ENCODE measurements around the gene KLHL9.
A peak's percentile ranks its signal among the peaks of the same experiment; 100 is the strongest.
"Not testable (repeated sequence)": the region's sequence is repeated elsewhere in the genome, so short reads cannot be mapped to it uniquely, and the experiment has no call there.

Gene KLHL9

GRCh38 chr9:21334701-21335632, at the start of gene KLHL9:
Gene KLHL9 (minus strand): TSS chr9:21335404. CDS start chr9:21334859, 545 bp downstream.
- DNase-seq (ENCODE audit: low read depth, low spot score), result peak; percentile 84
- TF ChIP-seq ZNF274 (IDR thresholded peaks at IDR 0.05; ENCODE audit: low read depth, low read length) (no peak), YY1 (IDR thresholded peaks at IDR 0.05; ENCODE audit: insufficient read depth, insufficient read length) (no peak), SUZ12 (IDR thresholded peaks at IDR 0.05; ENCODE audit: extremely low read depth, insufficient read depth, insufficient read length) (no peak)

DNA sequence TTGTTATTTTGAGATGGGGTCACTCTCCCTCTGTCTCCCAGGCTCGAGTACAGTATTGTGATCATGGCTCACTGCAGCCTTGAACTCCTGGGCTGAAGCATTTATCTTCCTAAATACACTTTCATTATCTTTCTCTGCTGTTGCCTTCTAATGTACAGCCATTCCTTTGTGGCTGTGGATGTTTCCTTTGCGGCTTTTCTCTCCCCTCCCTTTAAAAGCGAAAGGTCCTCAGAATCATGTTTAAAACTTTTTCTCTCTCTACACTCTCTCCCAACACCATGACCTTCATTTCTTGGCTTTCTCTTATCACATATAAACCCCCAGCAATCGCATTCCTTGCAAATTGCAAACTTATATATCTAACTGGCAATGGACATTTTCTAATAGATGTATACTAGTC, 48.4 kb upstream of the KLHL9 start:
- Histone ChIP-seq H3K9me3 (ENCODE audit: insufficient read depth, low read length) (no peaks in the 10 kb centered on the region), H3K4me3 (ENCODE audit: insufficient read length, low read depth) (no peak overlapping the region), H3K4me1 (ENCODE audit: insufficient read depth, insufficient read length) (peaks cover 3% of the 10 kb centered on the region), H3K27me3 (ENCODE audit: insufficient read depth, insufficient read length) (no peaks in the 10 kb centered on the region), H3K9ac (ENCODE audit: insufficient read length, low read depth) (no peak overlapping the region), H3K36me3 (ENCODE audit: insufficient read depth, insufficient read length, low read length) (no peaks in the 10 kb centered on the region)
- DNase-seq (ENCODE audit: low read depth, low spot score), result no peak
- TF ChIP-seq ZNF274 (IDR thresholded peaks at IDR 0.05; ENCODE audit: low read depth, low read length) (no peak), YY1 (IDR thresholded peaks at IDR 0.05; ENCODE audit: insufficient read depth, insufficient read length) (no peak), SUZ12 (IDR thresholded peaks at IDR 0.05; ENCODE audit: extremely low read depth, insufficient read depth, insufficient read length) (no peak)

More at GRCh38 chr9:21334701-21335632, at the start of gene KLHL9:
- H3K9me3 ChIP-seq (ENCODE audit: insufficient read depth, low read length), result peaks cover 14% of the 10 kb centered on the region; the same call in 1 of the 2 replicates
- H3K27me3 ChIP-seq (ENCODE audit: insufficient read depth, insufficient read length), result no peaks in the 10 kb centered on the region
- peaks cover 40% of the 10 kb centered on the region for H3K36me3 ChIP-seq (ENCODE audit: insufficient read depth, insufficient read length, low read length)
- no peaks in the 10 kb centered on the region for H3K4me1 ChIP-seq (ENCODE audit: insufficient read depth, insufficient read length)
- H3K9ac ChIP-seq (ENCODE audit: insufficient read length, low read depth), result peak within 1 kb of the TSS; percentile 94
- peak within 1 kb of the TSS; percentile 87 for H3K4me3 ChIP-seq (ENCODE audit: insufficient read length, low read depth)

GRCh38 chr9:21381448-21382339, 46.5 kb upstream of the KLHL9 start:
- no peak overlapping the region for H3K4me3 ChIP-seq (ENCODE audit: insufficient read length, low read depth)
- no peaks in the 10 kb centered on the region for H3K9me3 ChIP-seq (ENCODE audit: insufficient read depth, low read length)
- H3K9ac ChIP-seq (ENCODE audit: insufficient read length, low read depth), result no peak overlapping the region
- H3K36me3 ChIP-seq (ENCODE audit: insufficient read depth, insufficient read length, low read length), result no peaks in the 10 kb centered on the region
- DNase-seq (ENCODE audit: low read depth, low spot score), result no peak
- peaks cover 3% of the 10 kb centered on the region for H3K4me1 ChIP-seq (ENCODE audit: insufficient read depth, insufficient read length)
- TF ChIP-seq SUZ12 (IDR thresholded peaks at IDR 0.05; ENCODE audit: extremely low read depth, insufficient read depth, insufficient read length), result no peak
- H3K27me3 ChIP-seq (ENCODE audit: insufficient read depth, insufficient read length), result no peaks in the 10 kb centered on the region

DNA sequence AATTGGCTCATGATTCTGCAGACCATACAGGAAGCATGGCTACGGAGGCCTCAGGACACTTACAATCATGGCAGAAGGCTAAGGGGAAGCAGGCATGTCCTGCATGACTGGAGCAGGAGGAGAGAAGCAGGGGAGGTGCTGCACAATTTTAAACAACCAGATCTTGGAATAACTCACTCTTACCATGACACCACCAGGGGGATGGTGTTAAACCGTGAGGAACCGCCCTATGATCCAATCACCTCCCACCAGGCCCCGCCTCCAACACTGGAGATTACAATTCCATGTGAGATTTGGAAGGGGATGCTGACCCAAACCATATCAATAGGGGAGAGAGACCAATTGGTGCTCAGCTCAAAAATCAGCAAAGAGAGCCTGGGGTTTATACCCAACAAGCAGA, 36.3 kb upstream of the KLHL9 start:
- H3K36me3 ChIP-seq (ENCODE audit: insufficient read depth, insufficient read length, low read length); H3K27me3 ChIP-seq (ENCODE audit: insufficient read depth, insufficient read length); H3K9ac ChIP-seq (ENCODE audit: insufficient read length, low read depth); H3K9me3 ChIP-seq (ENCODE audit: insufficient read depth, low read length); H3K4me3 ChIP-seq (ENCODE audit: insufficient read length, low read depth); H3K4me1 ChIP-seq (ENCODE audit: insufficient read depth, insufficient read length); DNase-seq (ENCODE audit: low read depth, low spot score): not testable (repeated sequence)

- H3K9ac ChIP-seq (ENCODE audit: insufficient read length, low read depth), result no peak within 1 kb of the TSS
- H3K9me3 ChIP-seq (ENCODE audit: insufficient read depth, low read length), result no peaks in the 10 kb centered on the region
- no peak within 1 kb of the TSS for H3K4me3 ChIP-seq (ENCODE audit: insufficient read length, low read depth)
- no peak for TF ChIP-seq YY1 (IDR thresholded peaks at IDR 0.05; ENCODE audit: insufficient read depth, insufficient read length)
- TF ChIP-seq SUZ12 (IDR thresholded peaks at IDR 0.05; ENCODE audit: extremely low read depth, insufficient read depth, insufficient read length), result no peak
- no peak for TF ChIP-seq ZNF274 (IDR thresholded peaks at IDR 0.05; ENCODE audit: low read depth, low read length)
- no peak for DNase-seq (ENCODE audit: low read depth, low spot score)
- no peaks in the 10 kb centered on the region for H3K4me1 ChIP-seq (ENCODE audit: insufficient read depth, insufficient read length)
- no peaks in the 10 kb centered on the region for H3K36me3 ChIP-seq (ENCODE audit: insufficient read depth, insufficient read length, low read length)
- no peaks in the 10 kb centered on the region for H3K27me3 ChIP-seq (ENCODE audit: insufficient read depth, insufficient read length)
Measured at GRCh38 chr9:21367957-21368356, 32.8 kb upstream of the KLHL9 start, which contains the start of gene IFNA13. Gene IFNA13 (minus strand): TSS chr9:21368057. CDS start chr9:21368010, 47 bp downstream.

DNA sequence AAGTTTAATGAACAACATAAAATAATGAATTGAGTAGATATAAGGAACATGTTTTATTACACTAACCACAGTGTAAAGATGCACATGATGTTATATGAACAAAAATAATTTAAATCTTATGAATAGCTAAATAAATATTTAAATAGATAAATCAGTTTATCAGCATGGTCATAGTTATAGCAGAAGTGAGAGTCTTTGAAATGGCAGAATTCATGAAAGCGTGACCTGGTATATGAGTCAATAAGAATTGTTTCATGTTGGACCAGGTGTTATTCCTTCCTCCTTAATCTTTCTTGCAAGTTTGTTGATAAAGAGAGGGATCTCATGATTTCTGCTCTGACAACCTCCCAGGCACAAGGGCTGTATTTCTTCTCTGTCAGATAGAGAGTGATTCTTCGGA, 32.0 kb upstream of the KLHL9 start:
- H3K4me3 ChIP-seq (ENCODE audit: insufficient read length, low read depth); H3K4me1 ChIP-seq (ENCODE audit: insufficient read depth, insufficient read length); H3K9ac ChIP-seq (ENCODE audit: insufficient read length, low read depth); DNase-seq (ENCODE audit: low read depth, low spot score); H3K36me3 ChIP-seq (ENCODE audit: insufficient read depth, insufficient read length, low read length); H3K27me3 ChIP-seq (ENCODE audit: insufficient read depth, insufficient read length); H3K9me3 ChIP-seq (ENCODE audit: insufficient read depth, low read length): not testable (repeated sequence)

DNA sequence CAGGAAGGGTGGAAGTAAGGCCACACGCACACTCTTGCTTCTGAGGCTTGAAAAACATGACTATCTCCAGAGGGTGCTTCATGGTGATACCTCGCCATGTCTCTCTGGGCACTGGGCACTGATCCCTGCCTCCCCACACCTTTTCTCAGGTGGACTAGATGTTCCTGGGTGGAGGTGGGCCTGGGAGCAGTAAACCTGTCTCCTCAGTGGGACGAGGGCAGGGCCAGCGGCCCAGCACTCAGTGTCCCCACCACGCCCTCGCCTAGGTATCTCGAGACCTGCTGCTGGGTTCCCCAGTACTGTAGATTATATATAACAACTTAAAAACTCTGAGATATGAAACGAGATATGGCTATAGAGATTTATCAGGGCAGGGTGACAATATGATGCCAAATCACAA, 27.1 kb upstream of the KLHL9 start:
- TF ChIP-seq SUZ12 (IDR thresholded peaks at IDR 0.05; ENCODE audit: extremely low read depth, insufficient read depth, insufficient read length) (no peak), ZNF274 (IDR thresholded peaks at IDR 0.05; ENCODE audit: low read depth, low read length) (no peak), YY1 (IDR thresholded peaks at IDR 0.05; ENCODE audit: insufficient read depth, insufficient read length) (no peak)

More for the DNA sequence above, 27.1 kb upstream of the KLHL9 start:
- Histone ChIP-seq H3K4me1 (ENCODE audit: insufficient read depth, insufficient read length) (no peaks in the 10 kb centered on the region), H3K9me3 (ENCODE audit: insufficient read depth, low read length) (no peaks in the 10 kb centered on the region), H3K4me3 (ENCODE audit: insufficient read length, low read depth) (no peak overlapping the region), H3K36me3 (ENCODE audit: insufficient read depth, insufficient read length, low read length) (no peaks in the 10 kb centered on the region), H3K27me3 (ENCODE audit: insufficient read depth, insufficient read length) (no peaks in the 10 kb centered on the region), H3K9ac (ENCODE audit: insufficient read length, low read depth) (no peak overlapping the region)
- no peak for DNase-seq (ENCODE audit: low read depth, low spot score)

Data from NT2/D1 (cell line).